Osteoblast (primary cell): ENCODE data around the gene AMBRA1. TPM values are rescaled to one million over a fixed set of nuclear protein-coding genes. Genes with fewer than 3 reads are reported as not detected.

ENCODE experiments used
- DNase-seq: peaks from one replicate; pipeline ENCODE4 v3.0.0; 2011; ENCODE audit warnings: low spot score, mixed read lengths; ENCODE audit not compliant: insufficient read length; ENCODE audit errors: missing footprints
- H2AFZ ChIP-seq: 2 replicates; pipeline ENCODE4 v1.6.0; 2011; ENCODE audit warnings: mild to moderate bottlenecking, low read length
- H3K27ac ChIP-seq: 2 replicates; pipeline ENCODE4 v1.5.1; 2011; ENCODE audit warnings: mild to moderate bottlenecking, low read depth, low read length, moderate library complexity
- H3K27me3 ChIP-seq: 2 replicates; pipeline ENCODE4 v1.6.0; 2012; ENCODE audit warnings: mild to moderate bottlenecking, control low read depth, inconsistent platforms, low read length, moderate library complexity; ENCODE audit not compliant: insufficient read depth
- H3K36me3 ChIP-seq: 2 replicates; pipeline ENCODE4 v1.5.1; 2011; ENCODE audit warnings: mild to moderate bottlenecking, low read length, control low read depth, moderate library complexity; ENCODE audit not compliant: insufficient read depth
- H3K4me1 ChIP-seq: 2 replicates; pipeline ENCODE4 v1.5.1; 2011; ENCODE audit warnings: mild to moderate bottlenecking, low read length, control low read depth, moderate library complexity; ENCODE audit not compliant: insufficient read depth
- H3K4me2 ChIP-seq: 2 replicates; pipeline ENCODE4 v1.6.0; 2011; ENCODE audit warnings: mild to moderate bottlenecking, low read length; ENCODE audit not compliant: insufficient read depth
- H3K4me3 ChIP-seq: fragments of 200-600 bp; sonication (generic); 3 replicates; pipeline ENCODE4 v1.5.1; 2012; ENCODE audit warnings: mild to moderate bottlenecking, low read length, inconsistent platforms; ENCODE audit not compliant: insufficient read depth
- H3K79me2 ChIP-seq: 2 replicates; pipeline ENCODE4 v1.6.0; 2012; ENCODE audit warnings: mild to moderate bottlenecking, low read length, control low read depth, inconsistent platforms; ENCODE audit not compliant: insufficient read depth
- H3K9me3 ChIP-seq: 2 replicates; pipeline ENCODE4 v1.5.1; 2011; ENCODE audit warnings: low read depth, low read length, control low read depth
- H4K20me1 ChIP-seq: 2 replicates; pipeline ENCODE4 v1.6.0; 2012; ENCODE audit warnings: mild to moderate bottlenecking, low read length, control low read depth; ENCODE audit not compliant: insufficient read depth
- total RNA-seq: library from RNA; depleted of rRNA; stranded (reverse); fragments of >200 nt; gene quantifications from 2 replicates; pipeline ENCODE4 v1.2.3, GENCODE V29; 2012
- TF ChIP-seq, protein P1 (sequence below): IDR thresholded peaks from 2 replicates; pipeline ENCODE4 v1.5.1; 2011; ENCODE audit warnings: mild to moderate bottlenecking, low read depth, low read length, moderate library complexity; ENCODE audit errors: extremely low read depth

The AMBRA1 gene
- total RNA-seq, 1 donor, result 29.7 TPM

GRCh38 chr11:46640036-46640788, 46.4 kb upstream of the AMBRA1 start:
- H3K4me3 ChIP-seq, result no peak overlapping the region
- TF ChIP-seq, protein P1, sequence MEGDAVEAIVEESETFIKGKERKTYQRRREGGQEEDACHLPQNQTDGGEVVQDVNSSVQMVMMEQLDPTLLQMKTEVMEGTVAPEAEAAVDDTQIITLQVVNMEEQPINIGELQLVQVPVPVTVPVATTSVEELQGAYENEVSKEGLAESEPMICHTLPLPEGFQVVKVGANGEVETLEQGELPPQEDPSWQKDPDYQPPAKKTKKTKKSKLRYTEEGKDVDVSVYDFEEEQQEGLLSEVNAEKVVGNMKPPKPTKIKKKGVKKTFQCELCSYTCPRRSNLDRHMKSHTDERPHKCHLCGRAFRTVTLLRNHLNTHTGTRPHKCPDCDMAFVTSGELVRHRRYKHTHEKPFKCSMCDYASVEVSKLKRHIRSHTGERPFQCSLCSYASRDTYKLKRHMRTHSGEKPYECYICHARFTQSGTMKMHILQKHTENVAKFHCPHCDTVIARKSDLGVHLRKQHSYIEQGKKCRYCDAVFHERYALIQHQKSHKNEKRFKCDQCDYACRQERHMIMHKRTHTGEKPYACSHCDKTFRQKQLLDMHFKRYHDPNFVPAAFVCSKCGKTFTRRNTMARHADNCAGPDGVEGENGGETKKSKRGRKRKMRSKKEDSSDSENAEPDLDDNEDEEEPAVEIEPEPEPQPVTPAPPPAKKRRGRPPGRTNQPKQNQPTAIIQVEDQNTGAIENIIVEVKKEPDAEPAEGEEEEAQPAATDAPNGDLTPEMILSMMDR, result no peak
- H2AFZ ChIP-seq, result no peak overlapping the region
- no peak overlapping the region for H3K4me2 ChIP-seq
- no peaks in the 10 kb centered on the region for H3K27me3 ChIP-seq
- no peak overlapping the region for H3K27ac ChIP-seq
- peaks cover 15% of the 10 kb centered on the region for H3K36me3 ChIP-seq
- H3K9me3 ChIP-seq, result no peaks in the 10 kb centered on the region
- peaks cover 6% of the 10 kb centered on the region for H4K20me1 ChIP-seq
- DNase-seq, result no peak
- peaks cover 7% of the 10 kb centered on the region for H3K79me2 ChIP-seq
- no peaks in the 10 kb centered on the region for H3K4me1 ChIP-seq

GRCh38 chr11:46639197-46639839, 45.5 kb upstream of the AMBRA1 start:
- Histone ChIP-seq H3K27ac (no peak overlapping the region), H4K20me1 (peaks cover 6% of the 10 kb centered on the region), H3K4me3 (no peak overlapping the region), H3K27me3 (no peaks in the 10 kb centered on the region), H2AFZ (no peak overlapping the region), H3K36me3 (peaks cover 7% of the 10 kb centered on the region), H3K9me3 (no peaks in the 10 kb centered on the region), H3K4me2 (no peak overlapping the region), H3K79me2 (peaks cover 7% of the 10 kb centered on the region), H3K4me1 (no peaks in the 10 kb centered on the region)
- DNase-seq, result no peak
- TF ChIP-seq, protein P1, result no peak

DNA sequence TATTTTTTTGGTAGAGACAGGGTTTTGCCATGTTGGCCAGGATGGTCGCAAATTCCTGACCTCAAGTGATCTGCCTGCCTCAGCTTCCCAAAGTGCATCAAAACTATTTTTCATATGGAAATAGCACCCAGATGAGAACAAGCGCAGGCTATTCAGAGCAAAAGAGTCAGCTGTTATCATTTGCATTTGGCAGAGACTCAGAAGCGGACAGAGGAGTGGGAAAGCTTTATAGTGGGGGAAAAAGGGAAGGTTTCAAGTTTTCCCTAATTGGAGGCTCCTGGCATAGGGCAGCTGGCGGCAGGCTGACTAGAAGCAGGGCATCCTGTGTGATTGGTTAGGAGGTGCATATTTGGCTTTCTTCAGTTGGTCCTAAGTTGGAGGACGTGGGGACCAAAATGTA, 43.7 kb upstream of the AMBRA1 start:
- no peak overlapping the region for H2AFZ ChIP-seq
- H3K27ac ChIP-seq, result no peak overlapping the region
- peaks cover 7% of the 10 kb centered on the region for H3K79me2 ChIP-seq
- no peaks in the 10 kb centered on the region for H3K9me3 ChIP-seq
- DNase-seq, result no peak
- peaks cover 6% of the 10 kb centered on the region for H4K20me1 ChIP-seq
- no peaks in the 10 kb centered on the region for H3K4me1 ChIP-seq
- H3K36me3 ChIP-seq, result peaks cover 3% of the 10 kb centered on the region
- H3K4me3 ChIP-seq, result no peak overlapping the region
- H3K4me2 ChIP-seq, result no peak overlapping the region
- H3K27me3 ChIP-seq, result no peaks in the 10 kb centered on the region
- TF ChIP-seq, protein P1, result no peak

- peaks cover 6% of the 10 kb centered on the region for H4K20me1 ChIP-seq
- TF ChIP-seq, protein P1, result no peak
- no peak overlapping the region for H3K4me2 ChIP-seq
- no peaks in the 10 kb centered on the region for H3K4me1 ChIP-seq
- no peaks in the 10 kb centered on the region for H3K27me3 ChIP-seq
- H3K4me3 ChIP-seq, result no peak overlapping the region
- no peak overlapping the region for H2AFZ ChIP-seq
- no peaks in the 10 kb centered on the region for H3K9me3 ChIP-seq
- no peak for DNase-seq
- H3K27ac ChIP-seq, result no peak overlapping the region
- H3K36me3 ChIP-seq, result peaks cover 8% of the 10 kb centered on the region
- peaks cover 6% of the 10 kb centered on the region for H3K79me2 ChIP-seq
Measured at GRCh38 chr11:46635557-46636139, 41.8 kb upstream of the AMBRA1 start.
